GM21737 (cell line): Measurements from ENCODE around the gene B4GALT1.

Source experiments
- ATAC-seq: cut with Tn5 transposase; IDR thresholded peaks from one replicate; pipeline ENCODE4 v1.9.1; 2021; ENCODE audit warnings: mild to moderate bottlenecking, moderate library complexity; ENCODE audit not compliant: unreplicated experiment

The B4GALT1 gene

GRCh38 chr9:33125871-33126823 lies 41.0 kb downstream of the B4GALT1 start:
- ATAC-seq, result peak; percentile 41

- no peak for ATAC-seq
Measured at GRCh38 chr9:33125461-33125860, 41.7 kb downstream of the B4GALT1 start.

GRCh38 chr9:33124751-33125381 lies 42.3 kb downstream of the B4GALT1 start:
- peak; percentile 63 for ATAC-seq

- no peak for ATAC-seq
Measured at GRCh38 chr9:33124046-33124445, 43.1 kb downstream of the B4GALT1 start.

- ATAC-seq, result no peak
Measured at GRCh38 chr9:33123407-33124031, 43.6 kb downstream of the B4GALT1 start.

- no peak for ATAC-seq
Measured at GRCh38 chr9:33120620-33121019, 46.5 kb downstream of the B4GALT1 start.

- ATAC-seq, result no peak
Measured at GRCh38 chr9:33117796-33118195, 49.3 kb downstream of the B4GALT1 start.

- no peak for ATAC-seq
Measured at GRCh38 chr9:33117306-33117705, 49.8 kb downstream of the B4GALT1 start.

- no peak for ATAC-seq
Measured at GRCh38 chr9:33116860-33117259, 50.3 kb downstream of the B4GALT1 start.

- no peak for ATAC-seq
Measured at GRCh38 chr9:33114746-33115145, 52.4 kb downstream of the B4GALT1 start.

- no peak for ATAC-seq
Measured at GRCh38 chr9:33113799-33114547, 53.2 kb downstream of the B4GALT1 start.

GRCh38 chr9:33112094-33112493 lies 55.0 kb downstream of the B4GALT1 start:
- no peak for ATAC-seq

- ATAC-seq, result no peak
Measured at GRCh38 chr9:33111631-33112030, 55.5 kb downstream of the B4GALT1 start.

- ATAC-seq, result no peak
Measured at GRCh38 chr9:33110686-33111085, 56.5 kb downstream of the B4GALT1 start.

- no peak for ATAC-seq
Measured at GRCh38 chr9:33109850-33110595, 57.1 kb downstream of the B4GALT1 start.

- ATAC-seq, result no peak
Measured at GRCh38 chr9:33109097-33109496, 58.0 kb downstream of the B4GALT1 start.

- ATAC-seq, result no peak
Measured at GRCh38 chr9:33108472-33108871, 58.7 kb downstream of the B4GALT1 start.

GRCh38 chr9:33107762-33108161 lies 59.4 kb downstream of the B4GALT1 start:
- no peak for ATAC-seq

- no peak for ATAC-seq
Measured at GRCh38 chr9:33106827-33107621, 60.1 kb downstream of the B4GALT1 start.
